CD4-positive, alpha-beta T cell treated with Interleukin-12 subunit alpha and Interleukin-12 subunit beta, for 1 hour (primary cell): ENCODE data around the gene POLA1.
A peak's percentile ranks its signal among the peaks of the same experiment; 100 is the strongest.
"Not testable (repeated sequence)": the region's sequence is repeated elsewhere in the genome, so short reads cannot be mapped to it uniquely, and the experiment has no call there.

Experiments
- DNase-seq: peaks from one replicate; pipeline ENCODE4 v3.0.0-alpha.2; 2020

The POLA1 gene, protein sequence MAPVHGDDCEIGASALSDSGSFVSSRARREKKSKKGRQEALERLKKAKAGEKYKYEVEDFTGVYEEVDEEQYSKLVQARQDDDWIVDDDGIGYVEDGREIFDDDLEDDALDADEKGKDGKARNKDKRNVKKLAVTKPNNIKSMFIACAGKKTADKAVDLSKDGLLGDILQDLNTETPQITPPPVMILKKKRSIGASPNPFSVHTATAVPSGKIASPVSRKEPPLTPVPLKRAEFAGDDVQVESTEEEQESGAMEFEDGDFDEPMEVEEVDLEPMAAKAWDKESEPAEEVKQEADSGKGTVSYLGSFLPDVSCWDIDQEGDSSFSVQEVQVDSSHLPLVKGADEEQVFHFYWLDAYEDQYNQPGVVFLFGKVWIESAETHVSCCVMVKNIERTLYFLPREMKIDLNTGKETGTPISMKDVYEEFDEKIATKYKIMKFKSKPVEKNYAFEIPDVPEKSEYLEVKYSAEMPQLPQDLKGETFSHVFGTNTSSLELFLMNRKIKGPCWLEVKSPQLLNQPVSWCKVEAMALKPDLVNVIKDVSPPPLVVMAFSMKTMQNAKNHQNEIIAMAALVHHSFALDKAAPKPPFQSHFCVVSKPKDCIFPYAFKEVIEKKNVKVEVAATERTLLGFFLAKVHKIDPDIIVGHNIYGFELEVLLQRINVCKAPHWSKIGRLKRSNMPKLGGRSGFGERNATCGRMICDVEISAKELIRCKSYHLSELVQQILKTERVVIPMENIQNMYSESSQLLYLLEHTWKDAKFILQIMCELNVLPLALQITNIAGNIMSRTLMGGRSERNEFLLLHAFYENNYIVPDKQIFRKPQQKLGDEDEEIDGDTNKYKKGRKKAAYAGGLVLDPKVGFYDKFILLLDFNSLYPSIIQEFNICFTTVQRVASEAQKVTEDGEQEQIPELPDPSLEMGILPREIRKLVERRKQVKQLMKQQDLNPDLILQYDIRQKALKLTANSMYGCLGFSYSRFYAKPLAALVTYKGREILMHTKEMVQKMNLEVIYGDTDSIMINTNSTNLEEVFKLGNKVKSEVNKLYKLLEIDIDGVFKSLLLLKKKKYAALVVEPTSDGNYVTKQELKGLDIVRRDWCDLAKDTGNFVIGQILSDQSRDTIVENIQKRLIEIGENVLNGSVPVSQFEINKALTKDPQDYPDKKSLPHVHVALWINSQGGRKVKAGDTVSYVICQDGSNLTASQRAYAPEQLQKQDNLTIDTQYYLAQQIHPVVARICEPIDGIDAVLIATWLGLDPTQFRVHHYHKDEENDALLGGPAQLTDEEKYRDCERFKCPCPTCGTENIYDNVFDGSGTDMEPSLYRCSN (N-terminal part only)

GRCh38 chrX:24693453-24694202 lies at the start of gene POLA1:
TSS of gene POLA1 (plus strand) at chrX:24693918. CDS start at chrX:24693962, 44 bp downstream.
- peak; percentile 68 for DNase-seq

DNA sequence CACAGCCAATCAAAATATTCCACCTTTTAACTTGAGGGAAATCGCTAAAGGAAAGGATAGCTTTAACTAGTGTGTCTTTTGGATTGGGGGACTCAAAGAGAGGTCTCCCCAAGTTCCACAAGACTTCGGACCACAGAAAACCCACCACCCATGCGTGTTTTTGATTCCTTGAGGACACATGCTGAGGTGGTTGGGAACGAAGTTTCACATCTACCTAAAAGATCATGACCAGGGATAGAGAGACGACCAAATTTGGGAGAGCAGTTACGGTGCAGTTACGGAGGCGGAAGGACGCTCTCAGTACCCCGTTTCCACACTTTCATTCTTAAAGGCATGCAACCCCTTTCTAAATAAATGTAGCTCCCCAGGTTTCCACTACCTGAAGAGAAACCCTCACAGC lies 47.7 kb upstream of the POLA1 start:
- no peak for DNase-seq

DNA sequence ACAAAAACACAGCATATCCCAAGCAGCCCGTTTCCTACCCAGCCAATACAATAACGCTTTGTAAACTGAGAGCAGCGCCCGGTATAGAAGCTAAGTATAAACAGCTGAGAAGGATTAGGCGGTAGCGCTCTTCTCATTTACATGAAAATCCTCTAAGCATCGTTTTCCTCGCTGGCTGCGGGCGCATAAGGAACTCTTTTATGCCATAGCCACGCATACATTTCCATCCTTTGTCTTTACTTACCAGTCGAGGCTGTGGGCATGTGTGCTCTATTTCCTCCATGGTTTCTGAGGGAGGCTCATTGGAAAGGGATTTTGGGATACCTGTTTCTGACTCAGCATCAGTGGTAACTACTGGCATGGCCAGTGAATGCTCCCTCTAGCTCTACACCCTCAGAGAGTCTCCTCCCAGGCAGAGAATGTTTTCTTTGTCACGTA lies 47.0 kb upstream of the POLA1 start:
- no peak for DNase-seq

DNA sequence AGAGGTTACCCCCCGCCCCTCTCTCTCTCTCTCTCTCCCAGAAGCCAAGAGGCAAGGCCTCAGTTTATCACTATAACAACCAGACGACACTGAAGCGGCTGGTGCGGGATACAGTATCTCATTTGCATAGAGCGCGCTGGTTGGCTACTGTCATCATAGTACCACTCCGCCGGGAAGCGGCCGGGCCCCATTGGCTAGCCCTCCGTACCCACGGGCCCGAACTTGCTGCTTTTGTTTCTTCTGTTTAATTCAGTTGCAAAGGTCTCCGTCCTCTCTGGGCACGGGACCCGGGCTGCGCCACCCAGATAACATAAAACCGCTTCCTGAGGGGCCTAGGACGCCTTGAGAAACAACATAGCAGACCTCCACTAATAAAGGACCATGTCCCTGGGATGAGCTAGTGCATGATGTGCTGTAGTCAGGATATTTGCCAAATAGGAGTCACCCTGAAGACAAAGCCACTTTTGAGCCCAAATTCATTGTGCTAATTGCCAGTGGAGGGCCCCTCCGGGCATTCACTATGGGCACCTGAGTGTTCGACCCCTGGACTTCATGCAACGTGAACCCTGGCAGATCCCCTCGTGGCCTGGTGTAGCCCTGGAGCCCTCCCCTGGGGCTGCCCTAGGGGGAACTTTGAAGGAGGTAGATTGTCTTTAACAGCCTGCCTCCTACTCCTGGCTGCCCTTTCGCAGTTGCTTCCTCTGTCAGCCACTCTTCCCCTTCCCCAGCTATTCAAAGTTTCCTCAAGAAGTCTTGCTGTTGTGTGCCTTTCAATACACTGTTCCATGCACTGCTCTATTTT lies 46.3 kb upstream of the POLA1 start, which contains the start of gene PCYT1B:
PCYT1B (minus strand) TSS at position 91 of the 802 bp plus-strand sequence. CDS start 242 bp downstream, outside the sequence.
- DNase-seq: peak; percentile 55

DNA sequence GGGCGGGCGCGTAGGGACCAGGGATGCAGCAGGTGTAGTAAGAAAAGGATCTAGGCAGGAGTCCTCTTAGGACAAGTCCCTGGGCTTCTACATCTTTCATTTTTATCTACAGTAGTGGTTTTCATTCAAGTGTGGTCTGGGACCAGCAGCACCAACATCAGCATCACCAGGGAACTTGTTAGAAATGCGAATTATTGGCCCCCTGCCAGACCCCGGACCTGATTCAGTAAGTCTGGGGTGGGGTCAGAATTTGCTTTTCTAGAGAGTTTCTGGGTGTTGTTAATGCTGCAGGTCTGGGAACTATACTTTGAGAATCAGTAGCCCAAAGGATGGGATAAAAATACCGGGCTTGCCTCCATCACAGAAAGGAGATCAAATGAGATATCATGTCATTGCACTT lies 45.2 kb upstream of the POLA1 start:
- DNase-seq: no peak

DNA sequence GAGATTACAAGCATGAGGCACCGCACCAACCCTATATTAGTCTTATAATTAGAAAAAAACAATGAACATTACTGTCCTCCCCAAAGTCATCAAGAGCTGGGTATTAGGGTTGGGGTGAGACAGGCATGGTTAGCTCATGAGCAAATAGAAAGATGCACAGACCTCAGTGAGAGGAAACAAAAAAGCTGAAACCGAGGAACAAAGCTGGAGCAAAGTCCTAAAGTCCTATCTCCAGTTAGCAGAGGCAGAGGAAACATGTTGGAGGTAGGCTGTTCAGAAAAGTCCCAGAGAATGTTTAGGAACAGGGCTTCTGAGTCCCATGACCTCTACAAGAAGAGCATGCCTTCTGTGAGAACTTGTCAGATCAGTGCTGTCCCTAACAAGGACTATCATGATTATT lies 41.9 kb upstream of the POLA1 start:
- DNase-seq: no peak

DNA sequence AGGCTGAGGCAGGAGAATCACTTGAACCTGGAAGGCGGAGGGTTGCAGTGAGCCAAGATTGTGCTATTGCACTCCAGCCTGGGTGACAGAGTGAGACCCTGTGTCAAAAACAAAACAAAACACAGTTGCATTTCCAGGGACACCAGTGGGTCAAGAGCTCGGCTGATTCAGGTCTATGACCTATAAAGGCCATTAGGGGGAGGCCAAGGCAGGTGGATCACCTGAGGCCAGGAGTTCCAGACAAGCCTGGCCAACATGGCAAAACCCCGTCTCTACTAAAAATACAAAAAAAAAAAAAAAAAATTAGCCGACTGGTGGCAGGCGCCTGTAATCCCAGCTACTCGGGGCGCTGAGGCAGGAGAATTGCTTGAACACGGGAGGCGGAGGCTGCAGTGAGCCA lies 38.0 kb upstream of the POLA1 start:
- DNase-seq: not testable (repeated sequence)

DNA sequence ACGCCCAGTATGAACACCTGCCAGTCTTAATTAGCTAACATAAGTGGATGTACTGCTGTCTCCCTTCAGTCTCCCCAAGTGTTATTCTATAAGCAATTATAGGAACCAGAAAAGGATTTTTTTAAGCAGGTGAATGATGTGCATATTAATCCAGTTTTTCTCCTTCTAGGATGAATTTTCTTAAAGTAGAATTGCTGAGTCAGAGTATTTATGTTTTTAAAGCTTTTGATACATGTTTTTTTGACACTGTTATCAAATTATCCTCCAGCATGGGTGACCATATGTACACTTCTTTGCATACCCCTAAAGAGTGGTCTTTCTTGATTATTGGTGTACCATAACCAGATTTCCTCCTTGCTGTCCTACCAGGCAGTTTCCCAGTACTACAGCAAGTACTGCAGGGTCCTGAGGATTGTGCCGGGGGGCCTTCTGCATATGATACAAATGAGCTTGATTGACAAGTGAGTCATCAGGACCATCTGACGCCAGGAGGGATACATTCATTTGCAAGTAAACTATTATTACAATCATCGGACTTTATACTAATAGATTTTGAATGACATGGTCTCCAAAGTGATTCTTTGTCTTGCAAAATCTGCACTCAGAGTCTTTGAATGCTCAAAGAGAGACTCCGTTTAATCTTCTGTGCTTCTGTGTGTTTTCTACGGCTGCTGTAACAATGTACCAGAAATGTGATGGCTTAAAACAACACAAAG lies 35.9 kb upstream of the POLA1 start:
- no peak for DNase-seq

DNA sequence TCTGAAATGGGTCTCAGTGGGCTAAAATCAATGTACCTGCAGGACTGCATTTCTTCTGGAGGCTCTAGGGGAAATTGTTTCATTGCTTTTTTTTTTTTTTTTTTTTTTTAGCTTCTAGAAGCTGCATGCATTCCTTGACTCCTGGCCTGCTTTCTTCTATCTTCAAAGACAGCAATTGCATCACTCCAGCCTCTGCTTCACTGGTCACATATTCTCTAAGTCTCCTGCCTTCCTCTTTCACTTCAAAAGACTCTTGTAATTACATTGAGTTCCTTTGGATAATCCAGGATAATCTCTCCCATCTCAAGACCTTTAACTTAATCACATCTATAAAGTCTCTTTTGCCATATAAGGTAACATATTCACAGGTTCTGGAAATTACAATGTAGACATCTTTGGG lies 35.3 kb upstream of the POLA1 start:
- DNase-seq: no peak

DNA sequence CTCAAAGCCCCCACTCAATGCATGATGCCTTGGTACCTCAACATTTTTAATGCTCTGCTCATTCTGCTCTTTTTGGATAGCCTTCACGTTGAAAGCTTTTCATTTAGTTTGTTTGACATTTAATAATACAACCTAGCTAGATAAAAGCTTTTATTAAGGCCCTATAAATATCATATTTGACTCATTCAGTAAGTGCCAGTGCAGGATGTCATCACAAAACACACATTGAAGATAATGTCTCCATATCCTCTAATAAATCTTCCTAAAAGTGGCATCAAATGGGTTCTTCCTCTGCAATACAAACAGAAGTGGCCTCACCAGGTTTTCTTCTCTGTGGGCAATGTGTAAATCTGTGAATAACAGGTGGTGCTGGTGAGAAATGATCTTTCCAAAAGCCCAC lies 34.6 kb upstream of the POLA1 start:
- DNase-seq: no peak

- no peak for DNase-seq
Observed at GRCh38 chrX:24659646-24660045, 34.1 kb upstream of the POLA1 start.

GRCh38 chrX:24661292-24661691 lies 32.4 kb upstream of the POLA1 start:
- no peak for DNase-seq

- DNase-seq: no peak
Observed at GRCh38 chrX:24662352-24662751, 31.4 kb upstream of the POLA1 start.

- DNase-seq: no peak
Observed at GRCh38 chrX:24668111-24668510, 25.6 kb upstream of the POLA1 start.

GRCh38 chrX:24672701-24673190 lies 21.0 kb upstream of the POLA1 start:
- no peak for DNase-seq

DNA sequence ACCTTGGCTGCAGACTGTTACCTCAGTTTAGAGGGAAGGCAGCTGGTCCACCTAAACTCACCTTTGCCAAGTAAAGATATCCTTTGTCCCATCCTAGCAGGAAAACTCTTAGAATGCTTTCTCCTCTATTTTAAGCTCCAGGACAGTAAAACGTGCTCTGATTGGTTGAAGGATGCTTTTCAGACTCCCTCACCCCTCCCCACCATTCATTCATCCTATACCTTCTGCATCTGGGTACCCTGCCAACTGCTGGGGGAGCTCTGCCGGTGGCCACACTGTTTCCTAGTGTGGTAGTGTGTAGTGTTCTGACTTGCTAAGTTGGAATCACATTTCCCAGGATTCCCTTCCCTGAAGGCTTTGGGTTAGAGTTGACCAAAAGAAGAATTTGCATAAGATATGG lies 20.3 kb upstream of the POLA1 start:
- DNase-seq: no peak

- peak; percentile 14 for DNase-seq
Observed at GRCh38 chrX:24676403-24677024, 17.2 kb upstream of the POLA1 start.

DNA sequence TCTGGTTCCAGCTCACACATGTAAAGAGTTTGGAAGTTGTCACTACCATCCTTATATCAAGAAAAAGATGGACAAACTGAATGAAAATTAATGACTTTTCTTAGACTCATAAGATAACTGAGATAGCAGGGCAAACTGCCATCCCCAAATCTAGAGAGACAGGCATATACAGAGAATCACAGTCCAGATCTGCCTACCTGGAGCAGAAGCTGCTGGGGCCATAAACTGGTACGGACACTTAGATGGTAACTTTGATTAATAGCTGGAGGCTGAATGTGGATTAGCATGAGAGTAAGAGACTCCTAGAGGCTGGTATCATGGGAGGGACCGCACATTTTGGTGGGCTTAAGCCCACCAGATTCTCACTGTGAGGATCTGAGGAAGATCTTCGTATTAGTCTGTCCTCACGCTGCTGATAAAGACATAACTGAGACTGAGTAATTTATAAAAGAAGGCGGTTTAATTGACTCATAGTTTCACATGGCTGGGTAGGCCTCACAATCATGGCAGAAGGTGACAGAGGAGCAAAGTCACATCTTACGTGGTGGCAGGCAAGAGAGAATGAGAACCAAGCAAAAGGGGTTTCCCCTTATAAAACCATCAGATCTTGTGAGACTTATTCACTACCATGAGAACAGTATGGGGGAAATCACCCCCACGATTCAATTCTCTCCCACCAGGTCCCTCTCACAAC lies 10.8 kb upstream of the POLA1 start:
- no peak for DNase-seq

- no peak for DNase-seq
Observed at GRCh38 chrX:24684048-24684447, 9.7 kb upstream of the POLA1 start.
